Endothelial cell of umbilical vein (primary cell): ENCODE results near the gene CMC1.
A peak's percentile ranks its signal among the peaks of the same experiment; 100 is the strongest.

Source experiments
- CTCF ChIP-seq, 2 donors: IDR thresholded peaks; 1 replicate in 1 of 2; 2 replicates in 1 of 2; pipeline ENCODE4 v1.5.1; 2011; ENCODE audit warnings: low read length in 2 of 2, mild to moderate bottlenecking in 2 of 2, moderate library complexity in 2 of 2, control low read depth in 1 of 2, inconsistent platforms in 1 of 2, low read depth in 1 of 2; ENCODE audit not compliant: insufficient read depth in 1 of 2; ENCODE audit errors: extremely low read depth in 1 of 2
- EZH2 ChIP-seq: IDR thresholded peaks from 2 replicates; pipeline ENCODE4 v1.6.1; 2012; ENCODE audit warnings: borderline replicate concordance, low read depth, mild to moderate bottlenecking, moderate library complexity, low read length, inconsistent platforms; ENCODE audit not compliant: severe bottlenecking
- JUN ChIP-seq: IDR thresholded peaks from 2 replicates; pipeline ENCODE4 v1.6.1; 2011; ENCODE audit warnings: borderline replicate concordance, low read depth; ENCODE audit not compliant: insufficient read length, insufficient read depth
- MYC ChIP-seq: IDR thresholded peaks from one replicate; pipeline ENCODE4 v1.6.1; 2011; ENCODE audit warnings: mild to moderate bottlenecking, low read depth, low read length
- POLR2A ChIP-seq: IDR thresholded peaks from 2 replicates; pipeline ENCODE4 v1.6.1; 2012; ENCODE audit warnings: low read depth, mild to moderate bottlenecking, control low read depth, low read length
- POLR2AphosphoS5 ChIP-seq: IDR thresholded peaks from 2 replicates; pipeline ENCODE4 v1.6.1; 2012; ENCODE audit warnings: low read depth, mild to moderate bottlenecking, control low read depth, low read length, moderate library complexity; ENCODE audit not compliant: insufficient read depth

DNA sequence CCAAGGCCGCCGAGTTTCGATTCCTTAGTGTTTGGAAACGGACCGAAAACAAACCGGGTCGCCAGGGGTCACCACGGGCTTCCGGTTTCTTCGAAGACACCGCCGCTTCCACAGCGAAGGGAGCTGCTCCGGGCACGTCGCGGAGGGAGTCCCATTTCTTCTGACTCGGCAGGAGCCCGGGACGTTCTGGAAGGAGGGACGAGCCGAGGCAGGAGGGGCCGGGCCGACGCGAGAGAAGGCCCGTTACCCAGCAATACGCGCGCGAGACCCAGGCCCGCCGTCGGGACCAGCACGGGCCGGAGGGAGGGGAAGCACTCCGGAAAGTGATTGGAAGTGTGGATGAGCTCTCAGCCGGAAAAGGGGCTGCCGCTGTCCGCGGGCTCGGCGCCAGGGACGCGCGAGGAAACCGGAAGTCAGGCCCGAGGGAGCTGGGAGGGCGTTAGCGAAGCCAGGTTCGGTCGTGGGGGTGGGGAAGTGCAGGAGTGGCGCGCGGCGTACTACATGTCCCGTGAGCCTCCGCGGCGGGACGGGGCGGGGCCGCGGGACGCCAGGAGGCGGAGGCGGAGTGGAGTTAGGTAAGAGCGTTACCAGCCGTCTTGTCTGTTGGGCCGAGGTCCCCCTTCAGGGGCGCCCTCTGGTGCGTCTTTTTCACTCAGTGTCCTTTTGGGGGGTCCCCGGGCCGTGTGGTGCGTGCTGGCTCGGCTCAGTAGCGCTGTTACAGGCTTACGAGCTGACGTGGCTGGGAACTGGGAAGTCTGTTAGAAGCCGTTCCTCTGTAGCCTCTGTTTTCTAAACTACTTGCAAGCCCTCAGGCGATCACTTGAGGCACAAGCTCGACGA lies 107.4 kb downstream of the CMC1 start, which contains the start of the genes AZI2 and ZCWPW2:
- peak; percentile 93 for TF ChIP-seq POLR2AphosphoS5
- no peak for TF ChIP-seq POLR2A
- TF ChIP-seq CTCF (IDR thresholded peaks at IDR 0.05; ENCODE audit: extremely low read depth in 1 of 2, insufficient read depth in 1 of 2, low read depth in 1 of 2, low read length in 2 of 2) = peak in 1 of 2 donors; percentile 21
- no peak for TF ChIP-seq EZH2
- TF ChIP-seq JUN = no peak
- TF ChIP-seq MYC = no peak
